ENCODE data around the gene OPCML.

Gene OPCML

GRCh38 chr11:132969892-132970291 lies 562.4 kb downstream of the OPCML start:
- no peak for DNase-seq

GRCh38 chr11:132962041-132962440 lies 570.3 kb downstream of the OPCML start:
- DNase-seq = no peak

- DNase-seq = no peak
These were observed 570.8 kb downstream of the OPCML start for GRCh38 chr11:132961453-132961852.

GRCh38 chr11:132960273-132961078 lies 571.8 kb downstream of the OPCML start:
- no peak for DNase-seq

GRCh38 chr11:132959693-132960092 lies 572.6 kb downstream of the OPCML start:
- DNase-seq = no peak

GRCh38 chr11:132957881-132958280 lies 574.4 kb downstream of the OPCML start:
- no peak for DNase-seq

GRCh38 chr11:132948252-132948651 lies 584.0 kb downstream of the OPCML start:
- no peak for DNase-seq

GRCh38 chr11:132944569-132944944 lies 587.7 kb downstream of the OPCML start:
- no peak for DNase-seq

- DNase-seq = no peak
These were observed 588.4 kb downstream of the OPCML start for GRCh38 chr11:132943706-132944568.

- DNase-seq = no peak
These were observed 589.0 kb downstream of the OPCML start for GRCh38 chr11:132943357-132943705.

- no peak for DNase-seq
These were observed 589.5 kb downstream of the OPCML start for GRCh38 chr11:132942611-132943356.

GRCh38 chr11:132941761-132942160 lies 590.5 kb downstream of the OPCML start:
- DNase-seq = no peak

GRCh38 chr11:132941024-132941646 lies 591.2 kb downstream of the OPCML start:
- no peak for DNase-seq

GRCh38 chr11:132937016-132937415 lies 595.3 kb downstream of the OPCML start:
- no peak for DNase-seq

- DNase-seq = no peak
These were observed 596.9 kb downstream of the OPCML start for GRCh38 chr11:132935383-132935782.

GRCh38 chr11:132933703-132934102 lies 598.6 kb downstream of the OPCML start:
- DNase-seq = no peak

GRCh38 chr11:132925825-132926469 lies 606.4 kb downstream of the OPCML start:
- DNase-seq = no peak

- no peak for DNase-seq
These were observed 610.7 kb downstream of the OPCML start for GRCh38 chr11:132921597-132921996.

GRCh38 chr11:132920451-132921096 lies 611.7 kb downstream of the OPCML start:
- DNase-seq = no peak

GRCh38 chr11:132914600-132914999 lies 617.7 kb downstream of the OPCML start:
- DNase-seq = no peak

GRCh38 chr11:132913886-132914285 lies 618.4 kb downstream of the OPCML start:
- DNase-seq = no peak

GRCh38 chr11:132913295-132913694 lies 619.0 kb downstream of the OPCML start:
- DNase-seq = no peak
